ENCODE results near the gene PGGHG. TPM values are rescaled to one million over a fixed set of nuclear protein-coding genes. Genes with fewer than 3 reads are reported as not detected.
"Not testable (repeated sequence)": the region's sequence is repeated elsewhere in the genome, so short reads cannot be mapped to it uniquely, and the experiment has no call there.

The PGGHG gene
- total RNA-seq, 1 experiment from 2014 or later: 9.5 TPM

GRCh38 chr11:324156-324555, 35.2 kb downstream of the PGGHG start:
- no peak overlapping the region for H3K27ac Mint-ChIP-seq (ENCODE audit: unreplicated experiment)
- no peaks in the 10 kb centered on the region for H3K9me3 Mint-ChIP-seq (ENCODE audit: low read depth, unreplicated experiment)
- CTCF ChIA-PET: no interaction called here
- TF ChIP-seq, protein P1, sequence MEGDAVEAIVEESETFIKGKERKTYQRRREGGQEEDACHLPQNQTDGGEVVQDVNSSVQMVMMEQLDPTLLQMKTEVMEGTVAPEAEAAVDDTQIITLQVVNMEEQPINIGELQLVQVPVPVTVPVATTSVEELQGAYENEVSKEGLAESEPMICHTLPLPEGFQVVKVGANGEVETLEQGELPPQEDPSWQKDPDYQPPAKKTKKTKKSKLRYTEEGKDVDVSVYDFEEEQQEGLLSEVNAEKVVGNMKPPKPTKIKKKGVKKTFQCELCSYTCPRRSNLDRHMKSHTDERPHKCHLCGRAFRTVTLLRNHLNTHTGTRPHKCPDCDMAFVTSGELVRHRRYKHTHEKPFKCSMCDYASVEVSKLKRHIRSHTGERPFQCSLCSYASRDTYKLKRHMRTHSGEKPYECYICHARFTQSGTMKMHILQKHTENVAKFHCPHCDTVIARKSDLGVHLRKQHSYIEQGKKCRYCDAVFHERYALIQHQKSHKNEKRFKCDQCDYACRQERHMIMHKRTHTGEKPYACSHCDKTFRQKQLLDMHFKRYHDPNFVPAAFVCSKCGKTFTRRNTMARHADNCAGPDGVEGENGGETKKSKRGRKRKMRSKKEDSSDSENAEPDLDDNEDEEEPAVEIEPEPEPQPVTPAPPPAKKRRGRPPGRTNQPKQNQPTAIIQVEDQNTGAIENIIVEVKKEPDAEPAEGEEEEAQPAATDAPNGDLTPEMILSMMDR (IDR thresholded peaks at IDR 0.05; ENCODE audit: unreplicated experiment): no peak
- peaks cover 16% of the 10 kb centered on the region for H3K4me1 Mint-ChIP-seq (ENCODE audit: low read depth, unreplicated experiment)
- intact Hi-C loops (cut with micrococcal nuclease; ENCODE audit: unreplicated experiment): no loop called here
- H3K36me3 Mint-ChIP-seq (ENCODE audit: insufficient read depth, unreplicated experiment): peaks cover 16% of the 10 kb centered on the region
- no peak overlapping the region for H3K4me3 Mint-ChIP-seq (ENCODE audit: low read depth, unreplicated experiment)
- no peak for DNase-seq
- BruUV-seq (replicated peaks): no TSS peak
- H3K27me3 Mint-ChIP-seq (ENCODE audit: unreplicated experiment): peaks cover 17% of the 10 kb centered on the region

GRCh38 chr11:324593-325517, 35.9 kb downstream of the PGGHG start:
- H3K27ac Mint-ChIP-seq (ENCODE audit: unreplicated experiment); H3K4me1 Mint-ChIP-seq (ENCODE audit: low read depth, unreplicated experiment); intact Hi-C loops (cut with micrococcal nuclease; ENCODE audit: unreplicated experiment); H3K9me3 Mint-ChIP-seq (ENCODE audit: low read depth, unreplicated experiment); CTCF ChIA-PET; DNase-seq; H3K4me3 Mint-ChIP-seq (ENCODE audit: low read depth, unreplicated experiment); BruUV-seq (replicated peaks): not testable (repeated sequence)
- H3K36me3 Mint-ChIP-seq (ENCODE audit: insufficient read depth, unreplicated experiment): peaks cover 11% of the 10 kb centered on the region
- peaks cover 17% of the 10 kb centered on the region for H3K27me3 Mint-ChIP-seq (ENCODE audit: unreplicated experiment)

DNA sequence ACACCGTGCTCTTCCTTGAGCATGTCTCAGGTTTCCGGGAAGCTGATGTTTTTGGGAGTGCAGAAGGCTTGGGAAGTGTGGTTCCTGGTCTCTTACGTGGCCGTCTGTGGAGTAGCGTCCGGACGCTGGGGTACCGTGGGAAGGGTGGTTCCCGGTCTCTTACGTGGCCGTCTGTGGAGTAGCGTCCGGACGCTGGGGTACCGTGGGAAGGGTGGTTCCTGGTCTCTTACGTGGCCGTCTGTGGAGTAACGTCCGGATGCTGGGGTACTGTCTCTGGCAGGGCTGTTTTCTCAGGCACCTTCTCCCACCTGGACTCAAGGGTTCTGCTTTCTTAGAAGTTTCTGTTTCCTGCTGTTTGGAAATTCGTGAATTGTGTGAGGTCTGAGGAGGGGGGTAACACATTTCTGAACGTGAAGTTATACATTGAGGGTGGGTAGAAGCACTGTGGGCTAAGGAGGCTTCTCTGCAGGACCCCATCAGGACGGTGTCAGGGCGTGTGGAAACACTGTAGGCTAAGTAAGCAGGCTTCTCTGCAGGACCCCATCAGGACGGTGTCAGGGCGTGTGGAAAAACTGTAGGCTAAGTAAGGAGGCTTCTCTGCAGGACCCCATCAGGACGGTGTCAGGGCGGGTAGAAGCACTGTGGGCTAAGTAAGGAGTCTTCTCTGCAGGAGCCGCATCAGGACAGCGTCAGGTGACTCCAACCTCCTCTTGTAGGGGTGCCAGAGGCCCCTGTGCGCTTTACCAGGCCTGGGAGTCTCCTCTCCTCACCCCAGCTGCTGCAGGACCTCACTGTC, 37.1 kb downstream of the PGGHG start:
- CTCF ChIA-PET: interaction anchor here (0.7 kb wide), 1 partner anchor 46 kb away, joined by 3 read pairs; no protein-coding TSS in a partner anchor
- peaks cover 4% of the 10 kb centered on the region for H3K36me3 Mint-ChIP-seq (ENCODE audit: insufficient read depth, unreplicated experiment)
- H3K4me1 Mint-ChIP-seq (ENCODE audit: low read depth, unreplicated experiment): no peaks in the 10 kb centered on the region
- BruUV-seq (replicated peaks): no TSS peak
- no peak for DNase-seq
- no peaks in the 10 kb centered on the region for H3K9me3 Mint-ChIP-seq (ENCODE audit: low read depth, unreplicated experiment)
- TF ChIP-seq, protein P1 (IDR thresholded peaks at IDR 0.05; ENCODE audit: unreplicated experiment): no peak
- peaks cover 21% of the 10 kb centered on the region for H3K27me3 Mint-ChIP-seq (ENCODE audit: unreplicated experiment)
- H3K4me3 Mint-ChIP-seq (ENCODE audit: low read depth, unreplicated experiment): no peak overlapping the region
- intact Hi-C loops (cut with micrococcal nuclease; ENCODE audit: unreplicated experiment): no loop called here
- no peak overlapping the region for H3K27ac Mint-ChIP-seq (ENCODE audit: unreplicated experiment)

GRCh38 chr11:326592-326841, 37.6 kb downstream of the PGGHG start:
- TF ChIP-seq, protein P1 (IDR thresholded peaks at IDR 0.05; ENCODE audit: unreplicated experiment): no peak
- CTCF ChIA-PET: interaction anchor here (0.7 kb wide), 1 partner anchor 46 kb away, joined by 3 read pairs; no protein-coding TSS in a partner anchor
- peaks cover 27% of the 10 kb centered on the region for H3K27me3 Mint-ChIP-seq (ENCODE audit: unreplicated experiment)
- H3K4me1 Mint-ChIP-seq (ENCODE audit: low read depth, unreplicated experiment): no peaks in the 10 kb centered on the region
- H3K27ac Mint-ChIP-seq (ENCODE audit: unreplicated experiment): no peak overlapping the region
- H3K36me3 Mint-ChIP-seq (ENCODE audit: insufficient read depth, unreplicated experiment): peaks cover 4% of the 10 kb centered on the region
- DNase-seq: no peak
- H3K9me3 Mint-ChIP-seq (ENCODE audit: low read depth, unreplicated experiment): no peaks in the 10 kb centered on the region
- no TSS peak for BruUV-seq (replicated peaks)
- no peak overlapping the region for H3K4me3 Mint-ChIP-seq (ENCODE audit: low read depth, unreplicated experiment)
- intact Hi-C loops (cut with micrococcal nuclease; ENCODE audit: unreplicated experiment): no loop called here

Measured in Calu3 (cell line).